Daoy (cell line): ENCODE measurements around the gene PLTP. TPM values are rescaled to one million over a fixed set of nuclear protein-coding genes. Genes with fewer than 3 reads are reported as not detected.
A peak's percentile ranks its signal among the peaks of the same experiment; 100 is the strongest.
"Not testable (repeated sequence)": the region's sequence is repeated elsewhere in the genome, so short reads cannot be mapped to it uniquely, and the experiment has no call there.

Source experiments
- DNase-seq: peaks from one replicate; pipeline ENCODE4 v3.0.0-alpha.2; 2015; ENCODE audit warnings: low read depth
- total RNA-seq: library from RNA; depleted of rRNA; stranded (reverse); fragments of >200 nt; shearing (Covaris generic); gene quantifications from 2 replicates; pipeline ENCODE4 v1.2.3, GENCODE V29; 2014

Gene PLTP
- total RNA-seq, 1 experiment from 2014 or later: 0.80 TPM

DNA sequence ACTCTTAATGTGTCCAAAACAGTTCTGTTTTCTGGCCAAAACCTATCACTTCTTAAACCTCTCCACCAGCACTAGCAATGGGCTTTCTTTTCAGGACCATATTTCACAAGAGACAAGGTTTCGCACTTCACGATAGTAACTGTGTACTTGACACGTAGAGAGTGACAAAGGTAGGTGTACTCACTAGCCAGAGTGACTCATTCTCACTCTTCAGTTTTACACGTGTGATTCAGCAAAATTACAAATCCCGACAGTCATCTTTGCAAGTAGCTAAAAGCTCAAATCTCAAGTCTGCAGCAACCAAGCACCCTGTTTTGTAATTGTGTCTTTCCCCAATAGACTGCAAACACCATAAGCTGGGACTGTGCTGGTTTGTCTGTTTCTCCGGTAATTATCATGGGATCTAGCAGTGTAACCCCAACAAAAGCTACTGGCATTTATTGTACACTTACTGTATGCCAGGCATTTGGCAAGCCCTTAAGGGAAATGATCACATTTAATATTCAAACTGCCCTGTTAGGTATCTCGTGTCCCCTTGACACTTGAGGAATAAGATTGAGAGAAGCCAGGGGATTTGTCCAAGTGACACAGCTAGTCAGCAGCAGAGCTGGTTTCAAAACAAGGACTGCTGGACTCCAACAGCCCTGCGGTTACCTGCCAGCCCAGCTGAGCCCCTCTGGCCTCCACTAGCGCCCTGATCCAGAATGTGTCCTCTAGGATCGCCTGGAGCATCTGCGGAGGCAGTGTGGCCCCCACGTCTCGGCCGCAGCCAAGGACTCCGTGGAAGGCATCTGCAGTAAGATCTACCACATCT lies 32.4 kb upstream of the PLTP start:
- peak; percentile 44 for DNase-seq

DNA sequence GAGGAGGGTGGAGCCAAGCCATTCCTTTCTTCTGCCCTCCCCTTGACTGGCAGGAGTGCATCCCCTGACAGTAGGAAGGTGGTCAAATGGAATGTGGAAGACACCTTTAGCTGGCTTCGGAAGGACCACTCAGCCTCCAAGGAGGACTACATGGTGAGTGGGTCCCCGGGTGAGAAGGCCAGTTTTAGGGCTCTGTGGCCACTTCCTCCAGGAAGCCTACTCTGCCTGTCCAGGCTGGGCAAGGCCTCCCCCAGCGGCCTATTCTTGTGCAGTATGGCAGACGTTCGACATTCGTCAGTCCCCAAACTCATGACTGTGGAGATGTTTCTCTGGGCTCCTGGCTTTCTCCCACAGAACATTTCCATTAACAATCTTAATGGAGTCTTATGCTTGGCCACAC lies 31.7 kb upstream of the PLTP start:
- DNase-seq: no peak

DNA sequence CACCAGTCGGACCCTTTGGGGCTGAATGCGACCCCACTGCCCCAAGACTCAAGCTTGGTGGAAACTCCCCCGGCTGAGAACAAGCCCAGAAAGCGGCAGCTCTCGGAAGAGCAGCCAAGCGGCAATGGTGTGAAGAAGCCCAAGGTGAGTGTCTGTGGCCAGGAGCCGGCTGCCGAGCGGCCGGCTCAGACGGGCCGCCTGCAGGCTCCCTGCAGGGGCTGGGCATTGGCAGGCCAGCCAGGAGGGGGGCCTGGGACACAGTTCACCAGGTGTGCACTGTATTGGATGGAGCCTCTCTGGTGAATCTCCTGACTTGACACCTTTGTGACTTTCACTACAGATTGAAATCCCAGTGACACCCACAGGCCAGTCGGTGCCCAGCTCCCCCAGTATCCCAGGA lies 28.5 kb upstream of the PLTP start:
- DNase-seq: no peak

DNA sequence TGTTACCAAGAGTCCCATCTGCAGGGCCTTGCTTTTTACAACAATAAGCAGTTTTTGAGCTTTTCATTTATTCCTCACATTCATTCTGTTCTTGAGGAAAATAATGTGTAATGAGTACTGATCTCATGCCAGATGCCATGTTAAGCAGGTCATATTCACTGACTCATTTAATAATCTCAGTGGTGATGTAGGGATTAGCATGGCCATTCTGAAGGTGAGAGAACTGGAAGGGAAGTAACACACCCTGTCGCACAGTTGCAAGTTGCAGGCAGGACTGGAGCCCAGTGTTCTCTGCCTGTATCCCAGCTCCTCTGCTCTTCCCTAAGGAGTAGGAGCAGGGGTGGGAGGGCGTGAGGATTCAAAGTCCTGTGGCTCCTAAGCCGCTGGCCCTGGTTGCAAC lies 28.1 kb upstream of the PLTP start:
- DNase-seq: no peak

DNA sequence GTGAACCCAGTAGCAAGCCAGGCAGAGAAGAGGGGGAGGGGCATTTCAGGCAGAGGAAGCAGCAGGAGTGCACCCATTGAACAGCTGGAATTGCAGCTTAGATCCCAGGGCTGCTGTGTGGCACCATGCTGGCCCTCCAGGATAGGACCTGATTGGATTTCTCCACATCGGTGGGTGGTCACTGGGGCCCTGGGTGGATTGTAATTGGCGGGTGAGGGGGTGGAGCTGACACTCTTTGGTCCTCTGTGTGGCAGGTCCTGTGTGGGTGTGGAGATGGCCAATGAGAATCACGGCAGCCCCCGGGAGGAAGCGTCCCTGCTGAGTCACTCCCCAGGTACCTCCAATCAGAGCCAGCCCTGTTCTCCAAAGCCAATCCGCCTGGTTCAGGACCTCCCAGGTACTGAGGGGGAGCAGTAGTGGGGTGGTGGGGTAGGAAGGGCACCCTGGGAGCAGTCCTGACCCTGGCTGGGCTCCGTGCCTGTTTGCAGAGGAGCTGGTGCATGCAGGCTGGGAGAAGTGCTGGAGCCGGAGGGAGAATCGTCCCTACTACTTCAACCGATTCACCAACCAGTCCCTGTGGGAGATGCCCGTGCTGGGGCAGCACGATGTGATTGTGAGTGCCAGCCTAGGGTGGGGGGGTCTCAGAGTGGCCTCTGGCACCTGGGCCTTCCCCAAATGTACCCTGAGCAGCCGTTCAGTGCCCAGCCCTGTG lies 26.9 kb upstream of the PLTP start:
- DNase-seq: no peak

DNA sequence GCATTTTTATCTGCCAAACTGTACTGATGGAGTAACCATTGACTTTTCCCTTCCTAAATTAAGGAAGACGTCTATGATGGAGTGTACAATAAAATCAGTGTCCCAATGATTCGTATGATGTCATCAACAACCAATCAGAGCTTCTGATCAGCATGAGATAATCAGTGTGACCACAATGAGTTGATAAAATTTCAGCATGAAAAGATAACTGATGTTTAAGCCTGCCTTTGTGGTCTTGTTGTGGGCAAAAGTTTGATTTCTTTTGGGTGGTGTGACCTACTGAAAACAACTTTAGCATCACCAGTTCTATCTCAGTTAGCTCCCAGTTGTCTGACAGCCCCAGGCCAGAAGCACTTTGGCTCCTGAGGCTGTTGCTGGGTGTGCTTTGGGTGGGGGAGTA lies 25.8 kb upstream of the PLTP start:
- DNase-seq: peak; percentile 26

DNA sequence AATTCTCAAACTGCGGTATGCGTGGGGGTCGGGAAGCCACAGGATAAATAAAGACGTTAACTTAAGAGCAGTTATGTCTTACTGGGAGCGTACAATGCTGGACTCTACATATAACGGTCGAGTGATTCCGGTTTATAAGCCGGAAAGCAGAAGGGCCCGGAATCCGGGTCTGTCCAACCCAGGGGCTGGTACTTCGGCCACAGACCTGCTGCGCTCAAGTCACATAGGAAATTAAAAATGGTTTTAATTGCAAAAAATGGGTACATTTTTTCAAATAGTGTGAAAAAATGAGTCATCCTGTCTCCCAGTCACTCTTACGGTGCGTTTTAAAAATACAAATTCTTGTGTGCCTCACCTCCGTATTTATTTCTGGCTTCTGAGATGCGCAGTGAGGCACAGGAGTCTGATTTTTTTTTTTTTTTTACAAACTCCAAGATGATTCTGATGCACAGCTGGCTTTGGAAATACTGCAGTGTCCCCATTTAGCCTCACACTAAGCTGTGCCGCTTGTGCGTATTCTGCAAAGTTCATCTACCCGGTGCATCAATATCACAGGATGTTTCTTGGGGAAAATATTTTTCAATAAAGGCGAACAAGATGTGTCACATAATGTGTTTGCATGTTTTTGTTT lies 23.6 kb upstream of the PLTP start:
- no peak for DNase-seq

DNA sequence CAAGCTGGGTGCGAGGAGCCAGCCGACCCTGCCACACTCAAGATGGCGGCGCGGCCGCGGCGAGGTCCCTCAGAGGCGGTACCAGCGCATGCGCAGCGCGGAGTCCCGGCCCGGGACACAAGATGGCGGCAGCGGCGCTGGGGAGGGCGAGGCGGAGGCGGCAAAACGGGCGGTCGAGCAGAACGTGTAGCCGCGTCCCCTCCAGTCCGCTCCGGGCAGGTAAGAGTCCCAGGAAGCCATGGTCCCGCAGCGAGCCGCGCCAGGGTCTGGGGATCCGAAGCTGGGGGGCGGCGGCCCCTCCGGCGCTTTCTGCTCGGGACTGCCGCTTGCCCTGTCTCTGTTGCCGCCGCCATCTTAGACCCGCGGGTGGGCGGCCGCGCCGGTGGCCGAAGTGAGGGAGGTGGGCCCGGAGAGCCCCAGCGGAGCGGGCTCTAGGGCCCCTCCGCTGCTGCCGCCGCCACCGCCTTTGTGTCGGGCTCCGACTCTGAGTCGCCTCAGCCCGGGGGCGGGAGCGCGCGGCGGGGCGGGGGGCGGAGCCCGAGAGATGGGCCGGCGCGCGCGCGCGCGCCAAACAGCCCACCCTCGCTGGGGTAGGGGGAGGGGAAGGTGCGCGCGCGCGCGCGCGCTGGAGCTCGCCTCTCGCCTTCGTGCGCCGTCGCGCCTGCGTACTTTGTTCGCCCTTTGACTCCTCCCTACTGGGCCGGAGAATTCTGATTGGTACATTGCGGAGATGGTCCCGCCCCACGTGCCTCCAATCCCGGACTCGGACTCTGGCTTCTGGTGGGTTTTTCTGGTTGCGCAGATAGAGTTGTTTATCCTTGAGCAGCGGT lies 22.8 kb upstream of the PLTP start, which contains the start of gene PCIF1:
Gene PCIF1, plus strand, starts transcription at position 98 of the 830 bp plus-strand sequence. CDS start 4,317 bp downstream, outside the sequence.
- DNase-seq: peak; percentile 97

DNA sequence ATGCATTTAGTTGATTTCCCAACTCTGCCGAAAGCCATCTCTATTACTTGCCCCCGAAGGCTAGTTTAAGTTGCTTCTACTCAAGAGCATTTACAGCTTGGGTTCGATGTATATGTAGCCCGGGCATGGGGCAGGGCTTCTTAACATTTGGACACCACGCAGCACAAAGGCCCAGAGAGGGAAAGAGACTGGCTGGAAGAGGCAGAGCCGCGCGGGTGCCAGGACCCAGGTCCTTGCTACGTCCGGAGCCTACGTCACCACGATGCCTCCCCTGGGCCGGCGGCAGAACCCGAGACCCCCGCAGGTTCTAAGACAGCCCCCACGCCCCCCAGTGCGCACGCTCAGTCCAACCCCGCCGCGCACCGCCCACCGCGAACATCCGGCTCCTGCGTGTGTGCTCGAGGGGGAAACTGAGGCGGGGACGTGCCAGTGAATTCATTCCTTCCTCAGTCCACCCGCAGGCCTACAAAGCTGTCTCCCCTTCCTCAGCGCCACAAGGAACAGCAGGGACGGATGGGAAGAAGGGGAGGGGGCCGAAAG lies 22.2 kb upstream of the PLTP start:
- DNase-seq: peak; percentile 44

DNA sequence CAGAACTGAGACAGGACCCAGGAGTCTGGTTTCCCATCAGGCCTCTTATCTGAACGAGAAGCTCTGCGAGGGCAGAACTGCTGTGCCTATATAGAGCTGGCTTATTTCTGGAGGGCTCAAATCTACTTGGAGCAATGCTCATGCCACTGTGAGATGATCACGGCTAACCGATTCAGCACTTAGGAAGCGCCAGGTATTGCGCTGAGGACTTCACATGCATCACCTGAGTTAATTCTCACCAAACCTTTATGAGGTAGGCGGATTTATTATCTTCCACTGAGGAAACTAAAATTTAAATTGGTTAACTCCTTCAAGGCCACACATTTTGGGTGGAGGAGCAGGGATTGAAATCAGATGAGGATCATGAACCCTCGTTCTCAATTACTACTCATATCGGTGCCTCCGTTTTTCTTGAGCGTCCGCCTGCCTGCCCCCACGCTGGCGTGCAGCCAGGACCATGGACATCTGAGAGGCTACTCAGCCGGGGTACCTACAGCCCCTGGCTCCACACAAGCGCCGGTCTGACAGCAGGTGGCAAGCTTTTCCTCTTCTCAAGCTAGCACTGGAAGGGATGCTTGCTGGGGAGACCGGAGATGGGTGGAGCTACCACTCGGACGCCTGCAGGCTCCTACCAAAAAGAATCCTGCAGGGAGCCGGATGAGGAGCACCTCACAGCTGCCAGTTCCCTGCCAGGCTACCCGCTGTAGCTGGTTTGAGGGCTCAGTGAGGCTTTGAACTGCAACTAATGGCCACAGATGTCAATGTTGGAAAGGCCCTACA lies 21.5 kb upstream of the PLTP start:
- peak; percentile 75 for DNase-seq

DNA sequence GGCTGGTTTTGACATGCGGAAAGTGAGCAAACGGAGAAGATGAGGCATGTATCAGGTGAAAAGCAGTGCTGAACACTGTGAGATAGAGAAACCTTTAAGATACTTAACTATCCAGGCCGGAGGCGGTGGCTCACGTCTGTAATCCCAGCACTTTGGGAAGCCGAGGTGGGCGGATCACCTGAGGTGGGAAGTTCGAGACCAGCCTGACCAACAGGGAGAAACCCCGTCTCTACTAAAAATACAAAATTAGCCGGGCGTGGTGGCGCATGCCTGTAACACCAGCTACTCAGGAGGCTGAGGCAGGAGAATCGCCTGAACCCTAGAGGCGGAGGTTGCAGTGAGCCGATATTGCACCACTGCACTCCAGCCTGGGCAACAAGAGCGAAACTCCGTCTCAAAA lies 19.7 kb upstream of the PLTP start:
- not testable (repeated sequence) for DNase-seq

DNA sequence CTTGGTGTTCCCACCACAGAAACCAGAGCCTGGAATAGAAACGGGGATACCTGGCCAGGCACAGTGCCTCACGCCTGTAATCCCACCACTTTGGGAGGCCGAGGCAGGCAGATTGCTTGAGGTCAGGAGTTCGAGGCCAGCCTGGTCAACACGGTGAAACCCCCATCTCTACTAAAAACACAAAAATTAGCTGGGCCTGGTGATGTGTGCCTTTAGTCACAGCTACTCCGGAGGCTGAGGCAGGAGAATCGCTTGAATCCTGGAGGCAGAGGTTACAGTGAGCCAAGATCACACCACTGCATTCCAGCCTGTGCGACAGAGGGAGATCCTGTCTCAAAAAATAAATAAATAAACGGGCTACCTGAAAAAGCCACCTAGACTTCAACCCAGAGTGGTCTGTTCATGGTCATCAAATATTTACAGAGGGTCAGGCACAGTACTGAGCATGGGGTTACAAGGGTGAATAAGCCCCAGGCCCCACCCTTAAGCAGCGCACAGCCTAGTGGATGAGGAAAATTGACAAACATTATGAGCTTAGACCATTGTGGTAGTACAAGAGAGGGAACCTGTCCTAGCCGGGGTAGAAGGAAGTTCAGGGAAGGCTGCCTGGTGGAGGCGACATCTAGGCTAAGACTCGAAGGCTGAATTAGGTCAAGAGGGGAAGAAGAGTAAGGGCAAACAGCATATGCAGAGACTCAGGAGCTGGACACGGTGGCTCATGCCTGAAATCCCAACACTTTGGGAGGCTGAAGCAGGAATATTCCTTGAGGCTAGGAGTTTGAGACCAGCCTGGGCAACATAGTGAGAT lies 15.3 kb upstream of the PLTP start:
- no peak for DNase-seq

DNA sequence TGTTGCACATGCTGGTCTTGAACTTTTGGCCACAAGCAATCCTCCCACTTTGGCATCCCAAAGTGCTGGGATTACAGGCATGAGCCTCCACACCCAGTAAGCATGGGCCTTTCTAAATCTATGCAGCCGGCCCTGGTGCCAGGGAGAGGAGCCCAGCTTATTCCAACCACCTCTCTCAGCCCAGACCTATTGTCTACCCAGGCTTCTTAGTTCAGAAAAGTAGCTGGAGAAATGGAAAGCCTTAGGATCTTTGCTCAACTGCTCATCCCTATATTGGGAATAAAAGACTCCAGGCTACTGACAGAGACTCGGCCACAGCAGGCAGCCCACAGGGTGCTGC lies 14.7 kb upstream of the PLTP start:
- no peak for DNase-seq

DNA sequence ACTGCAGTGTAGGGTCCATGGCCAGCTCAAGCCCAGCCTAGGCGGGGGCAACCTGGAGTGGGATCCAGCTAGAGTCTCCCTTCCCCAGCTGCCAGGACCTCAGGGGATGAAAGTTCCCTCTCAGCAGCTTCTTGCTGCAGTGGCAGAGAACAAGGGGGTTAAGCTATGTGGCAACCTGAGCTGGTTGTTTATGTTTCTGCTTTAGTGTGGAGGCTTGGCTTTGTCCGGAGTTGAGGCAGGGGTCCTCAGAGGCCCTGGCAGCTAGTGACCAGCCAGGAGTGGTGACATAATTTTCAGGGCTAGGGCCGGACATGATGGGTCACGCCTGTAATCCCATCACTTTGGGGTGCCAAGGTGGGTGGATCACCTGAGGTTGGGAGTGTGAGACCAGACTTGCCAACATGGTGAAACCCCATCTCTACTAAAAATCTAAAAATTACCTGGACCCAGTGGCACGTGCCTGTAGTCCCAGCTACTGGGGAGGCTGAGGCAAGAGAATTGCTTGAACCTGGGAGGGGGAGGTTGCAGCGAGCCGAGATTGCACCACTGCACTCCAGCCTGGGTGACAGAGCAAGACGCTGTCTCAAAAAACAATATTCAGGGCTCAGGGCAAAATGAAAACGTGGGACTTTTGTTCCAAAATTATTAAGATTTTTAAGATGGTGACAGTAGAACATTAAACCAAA lies 14.0 kb upstream of the PLTP start:
- no peak for DNase-seq

DNA sequence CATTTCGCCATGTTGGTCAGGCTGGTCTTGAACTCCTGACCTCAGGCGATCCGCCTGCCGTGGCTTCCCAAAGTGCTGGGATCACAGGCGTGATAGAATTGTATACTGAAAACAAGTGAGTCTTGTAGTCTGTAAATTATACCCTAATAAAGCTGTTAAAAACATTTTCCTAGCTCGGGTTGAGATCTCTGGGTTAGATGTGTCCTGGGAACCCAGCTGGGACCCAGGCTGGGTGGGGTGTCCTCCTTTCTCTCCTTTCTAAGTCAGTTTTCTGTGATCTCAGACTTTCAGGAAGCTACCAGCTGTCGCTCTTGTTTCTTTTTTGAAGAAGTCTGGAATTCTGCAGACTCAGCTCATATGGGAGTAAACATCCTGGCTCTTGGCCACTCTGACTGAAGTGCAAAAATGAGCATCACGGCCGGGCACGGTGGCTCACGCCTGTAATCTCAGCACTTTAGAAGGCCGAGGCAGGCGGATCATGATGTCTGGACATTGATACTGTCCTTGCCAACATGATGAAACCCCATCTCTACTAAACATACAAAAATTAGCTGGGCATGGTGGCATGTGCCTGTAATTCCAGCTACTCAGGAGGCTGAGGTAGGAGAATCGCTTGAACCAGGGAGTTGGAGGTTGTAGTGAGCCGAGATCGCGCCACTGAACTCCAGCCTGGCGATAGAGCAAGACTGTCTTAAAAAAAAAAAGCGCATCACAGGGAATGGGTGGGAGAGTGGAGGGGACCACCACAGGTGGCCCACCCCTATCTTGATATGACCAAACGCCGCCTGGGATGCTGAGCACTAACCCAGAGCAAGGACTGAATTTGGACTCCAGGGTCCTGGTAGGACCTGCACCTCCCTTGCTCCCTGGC lies 12.7 kb upstream of the PLTP start:
- DNase-seq: no peak

DNA sequence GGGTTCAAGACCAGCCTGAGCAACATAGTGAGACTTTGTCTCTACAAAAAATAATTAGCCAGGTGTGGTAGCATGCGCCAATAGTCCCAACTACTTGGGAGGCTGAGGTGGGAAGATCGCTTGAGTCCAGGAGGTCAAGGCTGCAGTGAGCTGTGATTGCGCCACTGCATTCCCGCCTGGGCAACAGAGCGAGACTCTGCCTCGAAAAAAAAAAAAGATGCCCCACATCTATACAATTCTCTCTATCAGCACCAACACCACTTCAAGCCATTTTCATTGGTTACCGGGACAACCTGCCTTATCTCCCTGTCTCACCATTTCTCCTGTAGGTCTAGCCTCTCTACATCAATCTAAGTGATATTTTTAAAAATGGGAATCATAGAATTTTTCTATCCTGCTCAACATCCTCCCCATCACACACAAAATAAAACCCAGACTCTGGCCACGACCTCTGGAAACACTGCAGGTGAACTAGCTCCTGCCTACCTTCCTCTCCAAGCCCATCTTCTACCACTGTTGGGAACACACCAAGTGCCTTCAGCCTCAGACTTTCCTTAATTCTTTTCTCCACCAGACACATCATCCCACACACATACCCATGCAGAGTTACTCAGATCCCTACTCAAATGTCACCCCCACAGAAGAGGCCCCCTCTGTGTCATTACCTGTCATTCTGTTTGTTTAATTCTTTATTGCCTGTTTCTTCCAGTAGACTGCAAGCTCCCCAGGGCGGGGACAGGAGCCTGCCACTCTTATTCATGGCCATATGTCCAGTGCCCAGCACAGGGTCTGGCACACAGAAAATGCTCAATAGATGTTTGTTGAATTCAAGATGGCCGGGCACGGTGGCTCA lies 9.6 kb upstream of the PLTP start:
- DNase-seq: no peak
